DOHH2 (cell line): ENCODE results near the gene SLC1A2.

Source experiments
- H3F3A ChIP-seq: fragments of 200-600 bp; sonication (generic), shearing (Covaris generic); 2 replicates; pipeline ENCODE4 v1.6.0; 2016; ENCODE audit warnings: antibody characterized with exemption, mild to moderate bottlenecking; ENCODE audit not compliant: control insufficient read depth, insufficient read depth
- H3K27ac ChIP-seq: fragments of 200-600 bp; sonication (generic); 2 replicates; pipeline ENCODE4 v1.5.1; 2014; ENCODE audit warnings: low read depth, mild to moderate bottlenecking, low read length, moderate library complexity
- H3K27me3 ChIP-seq: fragments of 200-600 bp; sonication (generic); 2 replicates; pipeline ENCODE4 v1.6.1; 2014; ENCODE audit warnings: mild to moderate bottlenecking, low read length, mixed read lengths; ENCODE audit not compliant: control insufficient read depth
- H3K36me3 ChIP-seq: fragments of 200-600 bp; sonication (generic); 2 replicates; pipeline ENCODE4 v1.6.1; 2014; ENCODE audit warnings: mild to moderate bottlenecking, low read length, moderate library complexity, mixed read lengths; ENCODE audit not compliant: control insufficient read depth
- H3K4me1 ChIP-seq: fragments of 200-600 bp; sonication (generic); 2 replicates; pipeline ENCODE4 v1.6.1; 2014; ENCODE audit warnings: mild to moderate bottlenecking, low read length, mixed read lengths; ENCODE audit not compliant: control insufficient read depth
- H3K4me2 ChIP-seq: fragments of 200-600 bp; sonication (generic); 2 replicates; pipeline ENCODE4 v1.6.0; 2014; ENCODE audit warnings: mild to moderate bottlenecking, low read length, moderate library complexity
- H3K4me3 ChIP-seq: fragments of 200-600 bp; sonication (generic); 2 replicates; pipeline ENCODE4 v1.5.1; 2014; ENCODE audit warnings: mild to moderate bottlenecking, low read length, mixed read lengths
- H3K79me2 ChIP-seq: fragments of 200-600 bp; sonication (generic); 2 replicates; pipeline ENCODE4 v1.6.1; 2014; ENCODE audit warnings: mild to moderate bottlenecking, low read length, mixed read lengths; ENCODE audit not compliant: control insufficient read depth
- H3K9me2 ChIP-seq: fragments of 200-600 bp; sonication (generic); replicated peaks from 2 replicates; pipeline ENCODE4 v1.6.1; 2014; ENCODE audit warnings: mild to moderate bottlenecking, low read length, mixed read lengths; ENCODE audit not compliant: control insufficient read depth
- H3K9me3 ChIP-seq: fragments of 200-600 bp; sonication (generic); 2 replicates; pipeline ENCODE4 v1.6.1; 2014; ENCODE audit warnings: antibody characterized with exemption, low read length, mixed read lengths; ENCODE audit not compliant: control insufficient read depth, insufficient read depth
- H4K20me1 ChIP-seq: fragments of 200-600 bp; sonication (generic); 2 replicates; pipeline ENCODE4 v1.6.0; 2014; ENCODE audit warnings: low read depth, mild to moderate bottlenecking, antibody characterized with exemption, low read length, moderate library complexity; ENCODE audit not compliant: control insufficient read depth, insufficient read depth
- CTCF ChIP-seq: fragments of 200-600 bp; sonication (generic); IDR thresholded peaks from one replicate; pipeline ENCODE4 v1.5.1; 2014; ENCODE audit warnings: antibody characterized with exemption, mild to moderate bottlenecking, low read depth, low read length; ENCODE audit not compliant: poor library complexity, severe bottlenecking
- EZH2phosphoT487 ChIP-seq: fragments of 200-600 bp; sonication (generic); IDR thresholded peaks from 2 replicates; pipeline ENCODE4 v1.6.1; 2017; ENCODE audit warnings: borderline replicate concordance, mild to moderate bottlenecking, antibody characterized with exemption, low read length, moderate library complexity, mixed read lengths

The SLC1A2 gene

GRCh38 chr11:35322318-35322979 is 96.9 kb downstream of the SLC1A2 start:
- Histone ChIP-seq H3K4me2 (no peak overlapping the region), H3K4me1 (no peaks in the 10 kb centered on the region), H3K9me2 (no peaks in the 10 kb centered on the region), H3F3A (no peaks in the 10 kb centered on the region), H3K4me3 (no peak overlapping the region), H3K27ac (no peak overlapping the region), H3K36me3 (no peaks in the 10 kb centered on the region), H3K27me3 (no peaks in the 10 kb centered on the region), H3K79me2 (no peaks in the 10 kb centered on the region), H4K20me1 (no peaks in the 10 kb centered on the region), H3K9me3 (no peaks in the 10 kb centered on the region)
- TF ChIP-seq EZH2phosphoT487 (no peak), CTCF (no peak)

GRCh38 chr11:35321532-35322317 is 97.6 kb downstream of the SLC1A2 start:
- TF ChIP-seq EZH2phosphoT487 (no peak), CTCF (no peak)
- Histone ChIP-seq H3K27ac (no peak overlapping the region), H3K4me2 (no peak overlapping the region)

GRCh38 chr11:35321111-35321510 is 98.2 kb downstream of the SLC1A2 start:
- no peaks in the 10 kb centered on the region for H3F3A ChIP-seq
- H3K9me2 ChIP-seq = no peaks in the 10 kb centered on the region
- H3K4me3 ChIP-seq = no peak overlapping the region
- H3K4me2 ChIP-seq = no peak overlapping the region
- no peak for TF ChIP-seq EZH2phosphoT487
- TF ChIP-seq CTCF = no peak
- H3K36me3 ChIP-seq = no peaks in the 10 kb centered on the region
- H4K20me1 ChIP-seq = no peaks in the 10 kb centered on the region
- H3K27ac ChIP-seq = no peak overlapping the region
- H3K27me3 ChIP-seq = no peaks in the 10 kb centered on the region
- H3K9me3 ChIP-seq = no peaks in the 10 kb centered on the region
- H3K4me1 ChIP-seq = no peaks in the 10 kb centered on the region
- H3K79me2 ChIP-seq = no peaks in the 10 kb centered on the region

More at GRCh38 chr11:35321532-35322317, 97.6 kb downstream of the SLC1A2 start:
- Histone ChIP-seq H3K9me2 (no peaks in the 10 kb centered on the region), H4K20me1 (no peaks in the 10 kb centered on the region), H3K4me3 (no peak overlapping the region), H3K4me1 (no peaks in the 10 kb centered on the region), H3K79me2 (no peaks in the 10 kb centered on the region), H3K36me3 (no peaks in the 10 kb centered on the region), H3K9me3 (no peaks in the 10 kb centered on the region), H3F3A (no peaks in the 10 kb centered on the region), H3K27me3 (no peaks in the 10 kb centered on the region)
